Renal pelvis (tissue), 12 donors: ENCODE data around the gene NCLN. TPM values are rescaled to one million over a fixed set of nuclear protein-coding genes. Genes with fewer than 3 reads are reported as not detected.
A peak's percentile ranks its signal among the peaks of the same experiment; 100 is the strongest.

ENCODE experiments used
- DNase-seq: peaks from one replicate; pipeline ENCODE4 v3.0.0-alpha.2; 2013
- long read RNA-seq, 16 experiments: transcript quantifications; one replicate each; lab custom pipeline, GENCODE V29; 2026
- polyA plus RNA-seq, 3 donors: library from polyadenylated mRNA; unstranded; fragments of 120-200 nt; gene quantifications; one replicate each; pipeline ENCODE4 v1.2.1, GENCODE V29; 2013; ENCODE audit not compliant: insufficient read length in 3 of 3

Gene NCLN, protein sequence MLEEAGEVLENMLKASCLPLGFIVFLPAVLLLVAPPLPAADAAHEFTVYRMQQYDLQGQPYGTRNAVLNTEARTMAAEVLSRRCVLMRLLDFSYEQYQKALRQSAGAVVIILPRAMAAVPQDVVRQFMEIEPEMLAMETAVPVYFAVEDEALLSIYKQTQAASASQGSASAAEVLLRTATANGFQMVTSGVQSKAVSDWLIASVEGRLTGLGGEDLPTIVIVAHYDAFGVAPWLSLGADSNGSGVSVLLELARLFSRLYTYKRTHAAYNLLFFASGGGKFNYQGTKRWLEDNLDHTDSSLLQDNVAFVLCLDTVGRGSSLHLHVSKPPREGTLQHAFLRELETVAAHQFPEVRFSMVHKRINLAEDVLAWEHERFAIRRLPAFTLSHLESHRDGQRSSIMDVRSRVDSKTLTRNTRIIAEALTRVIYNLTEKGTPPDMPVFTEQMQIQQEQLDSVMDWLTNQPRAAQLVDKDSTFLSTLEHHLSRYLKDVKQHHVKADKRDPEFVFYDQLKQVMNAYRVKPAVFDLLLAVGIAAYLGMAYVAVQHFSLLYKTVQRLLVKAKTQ
- polyA plus RNA-seq: 10 to 100 TPM; 42.7 to 57.7 (median 44.0) TPM
- long read RNA-seq, donor 1, full-length matches to known transcripts: 2 of 2 reads
- long read RNA-seq, donor 1, partial matches to known transcripts: 0 of 2 reads
- long read RNA-seq, donor 1, other reads (novel, unspliced or antisense): 0 of 2 reads
- long read RNA-seq, donor 2, full-length matches to known transcripts: 3 of 3 reads
- long read RNA-seq, donor 2, partial matches to known transcripts: 0 of 3 reads
- long read RNA-seq, donor 2, other reads (novel, unspliced or antisense): 0 of 3 reads
- long read RNA-seq, donor 3, full-length matches to known transcripts: 2 of 14 reads
- long read RNA-seq, donor 3, partial matches to known transcripts: 12 of 14 reads
- long read RNA-seq, donor 3, other reads (novel, unspliced or antisense): 0 of 14 reads
- long read RNA-seq, donor 4, full-length matches to known transcripts: 8 of 8 reads
- long read RNA-seq, donor 4, partial matches to known transcripts: 0 of 8 reads
- long read RNA-seq, donor 4, other reads (novel, unspliced or antisense): 0 of 8 reads
- long read RNA-seq, donor 5, full-length matches to known transcripts: 3 of 3 reads
- long read RNA-seq, donor 5, partial matches to known transcripts: 0 of 3 reads
- long read RNA-seq, donor 5, other reads (novel, unspliced or antisense): 0 of 3 reads
- long read RNA-seq, donor 6, full-length matches to known transcripts: 9 of 9 reads
- long read RNA-seq, donor 6, partial matches to known transcripts: 0 of 9 reads
- long read RNA-seq, donor 6, other reads (novel, unspliced or antisense): 0 of 9 reads
- long read RNA-seq, donor 7, full-length matches to known transcripts: 7 of 12 reads
- long read RNA-seq, donor 7, partial matches to known transcripts: 0 of 12 reads
- long read RNA-seq, donor 7, other reads (novel, unspliced or antisense): 5 of 12 reads
- long read RNA-seq, donor 8: 0 reads
- long read RNA-seq, donor 9, full-length matches to known transcripts: 6 of 13 reads
- long read RNA-seq, donor 9, partial matches to known transcripts: 0 of 13 reads
- long read RNA-seq, donor 9, other reads (novel, unspliced or antisense): 7 of 13 reads
- long read RNA-seq, donor 10, full-length matches to known transcripts: 2 of 2 reads
- long read RNA-seq, donor 10, partial matches to known transcripts: 0 of 2 reads
- long read RNA-seq, donor 10, other reads (novel, unspliced or antisense): 0 of 2 reads
- long read RNA-seq, donor 11, full-length matches to known transcripts: 2 of 2 reads
- long read RNA-seq, donor 11, partial matches to known transcripts: 0 of 2 reads
- long read RNA-seq, donor 11, other reads (novel, unspliced or antisense): 0 of 2 reads
- long read RNA-seq, donor 12, full-length matches to known transcripts: 2 of 7 reads
- long read RNA-seq, donor 12, partial matches to known transcripts: 0 of 7 reads
- long read RNA-seq, donor 12, other reads (novel, unspliced or antisense): 5 of 7 reads
- long read RNA-seq, donor 13, full-length matches to known transcripts: 1 of 1 reads
- long read RNA-seq, donor 13, partial matches to known transcripts: 0 of 1 reads
- long read RNA-seq, donor 13, other reads (novel, unspliced or antisense): 0 of 1 reads
- long read RNA-seq, donor 14: 0 reads
- long read RNA-seq, donor 15: 0 reads
- long read RNA-seq, donor 16, full-length matches to known transcripts: 6 of 6 reads
- long read RNA-seq, donor 16, partial matches to known transcripts: 0 of 6 reads
- long read RNA-seq, donor 16, other reads (novel, unspliced or antisense): 0 of 6 reads

DNA sequence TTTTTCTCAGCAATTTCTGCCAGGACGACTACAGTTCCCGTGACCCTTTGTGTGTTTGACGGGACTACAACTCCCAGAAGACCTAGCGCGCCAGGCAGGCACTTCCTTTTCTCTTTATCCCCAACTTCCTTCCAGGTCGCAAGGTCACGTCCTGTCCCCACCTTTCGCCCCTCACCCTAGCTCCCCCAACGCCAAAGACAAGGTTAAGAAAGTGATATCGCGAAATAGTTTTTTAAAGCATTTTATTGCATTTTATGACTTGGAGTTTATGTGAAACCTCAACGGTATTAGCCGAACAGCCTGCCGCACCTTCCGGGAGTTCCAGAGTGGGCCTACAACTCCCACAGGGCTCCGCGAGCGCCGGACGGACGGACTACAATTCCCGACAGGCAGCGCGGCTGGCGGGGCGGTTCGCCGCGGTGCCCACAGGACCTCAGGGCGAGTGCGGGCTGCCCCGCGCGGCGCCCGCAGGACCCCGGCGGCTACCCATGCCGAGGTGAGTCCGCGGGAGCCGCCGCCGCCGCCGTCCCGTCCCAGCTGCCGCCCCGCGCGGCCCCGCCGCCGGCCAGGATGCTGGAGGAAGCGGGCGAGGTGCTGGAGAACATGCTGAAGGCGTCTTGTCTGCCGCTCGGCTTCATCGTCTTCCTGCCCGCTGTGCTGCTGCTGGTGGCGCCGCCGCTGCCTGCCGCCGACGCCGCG lies at the start of gene NCLN:
TSS of gene NCLN (plus strand) at position 470 of the 699 bp plus-strand sequence. CDS start at position 571, 101 bp downstream.
- DNase-seq: peak; percentile 96

GRCh38 chr19:3135961-3136683 lies 49.6 kb upstream of the NCLN start, which contains the start of gene GNA15:
Gene GNA15, plus strand, starts transcription at chr19:3136033. Its CDS starts 418 bp downstream, at chr19:3136451.
- no peak for DNase-seq

DNA sequence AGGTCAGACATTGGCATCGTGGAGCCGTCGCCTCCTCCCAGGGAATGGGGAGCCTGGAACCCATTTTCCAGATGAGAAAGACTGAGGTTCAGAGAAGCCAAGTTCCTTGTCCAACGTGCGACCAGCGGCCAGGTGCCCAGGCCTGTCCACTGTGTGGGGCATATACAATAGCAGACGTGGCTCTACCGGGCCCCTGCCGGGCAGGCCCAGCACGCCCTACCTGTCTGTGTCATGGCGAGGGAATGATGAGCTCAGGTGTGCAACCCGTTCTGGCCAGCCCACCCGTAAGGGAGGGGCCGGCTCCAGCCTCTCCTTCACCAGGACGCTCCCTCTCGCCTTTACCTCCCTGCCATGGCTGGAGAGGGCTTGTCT lies 49.1 kb upstream of the NCLN start:
- DNase-seq: no peak

- peak; percentile 48 for DNase-seq
Measured at GRCh38 chr19:3137119-3137518, 48.6 kb upstream of the NCLN start.

DNA sequence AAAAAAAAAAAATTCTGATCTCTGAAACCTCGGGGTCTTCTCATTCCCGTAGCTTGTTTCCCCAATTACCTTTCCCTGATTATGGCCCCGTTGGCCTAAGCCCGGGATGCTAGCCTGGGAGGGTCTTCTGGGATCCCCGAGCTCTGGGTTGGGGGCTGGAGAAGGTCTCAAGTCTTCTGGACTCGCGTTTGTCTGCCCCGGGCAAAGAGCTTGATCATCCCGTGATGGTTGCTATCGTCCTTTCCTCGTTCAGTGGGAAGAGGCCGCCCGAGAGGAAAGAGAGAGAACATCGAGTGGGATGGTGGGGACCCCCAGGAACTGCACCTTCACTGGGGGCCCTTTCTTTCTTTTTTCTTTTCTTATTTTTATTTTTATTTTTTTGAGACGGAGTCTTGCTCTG lies 47.5 kb upstream of the NCLN start:
- no peak for DNase-seq

DNA sequence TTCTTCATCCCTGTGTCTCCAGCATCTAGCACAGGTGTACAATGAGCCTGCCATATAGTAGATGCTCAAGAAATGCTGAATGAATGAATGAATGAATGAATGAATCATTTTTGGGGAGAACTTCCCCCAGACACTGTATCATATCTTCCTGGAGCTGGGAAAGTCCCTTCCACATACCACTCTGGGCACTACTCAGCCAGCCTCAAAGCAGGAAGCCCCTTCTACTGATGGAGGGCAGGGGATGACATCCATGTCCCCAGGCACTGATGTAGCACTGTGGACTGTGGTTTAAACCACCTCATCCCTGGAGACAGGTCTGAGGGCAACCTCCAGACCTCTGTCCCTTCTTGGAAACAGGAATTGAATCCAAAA lies 45.1 kb upstream of the NCLN start:
- DNase-seq: no peak

DNA sequence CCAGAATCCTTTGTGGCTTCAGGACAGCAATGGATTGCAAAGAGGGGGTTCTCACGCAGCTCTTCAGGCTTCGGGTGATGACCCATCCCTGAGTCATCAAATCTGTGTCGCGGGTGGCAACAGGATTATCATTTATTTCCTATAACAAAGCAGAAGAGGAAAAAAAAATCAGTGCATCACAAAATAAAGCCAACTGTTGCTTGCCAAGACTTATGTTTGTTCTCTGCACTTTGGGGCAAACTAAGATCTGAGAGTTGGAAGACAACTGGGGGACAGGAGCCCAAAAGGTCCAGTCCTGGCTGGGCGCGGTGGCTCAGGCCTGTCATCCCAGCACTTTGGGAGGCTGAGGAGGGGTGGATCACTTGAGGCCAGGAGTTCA lies 43.4 kb upstream of the NCLN start:
- DNase-seq: no peak

DNA sequence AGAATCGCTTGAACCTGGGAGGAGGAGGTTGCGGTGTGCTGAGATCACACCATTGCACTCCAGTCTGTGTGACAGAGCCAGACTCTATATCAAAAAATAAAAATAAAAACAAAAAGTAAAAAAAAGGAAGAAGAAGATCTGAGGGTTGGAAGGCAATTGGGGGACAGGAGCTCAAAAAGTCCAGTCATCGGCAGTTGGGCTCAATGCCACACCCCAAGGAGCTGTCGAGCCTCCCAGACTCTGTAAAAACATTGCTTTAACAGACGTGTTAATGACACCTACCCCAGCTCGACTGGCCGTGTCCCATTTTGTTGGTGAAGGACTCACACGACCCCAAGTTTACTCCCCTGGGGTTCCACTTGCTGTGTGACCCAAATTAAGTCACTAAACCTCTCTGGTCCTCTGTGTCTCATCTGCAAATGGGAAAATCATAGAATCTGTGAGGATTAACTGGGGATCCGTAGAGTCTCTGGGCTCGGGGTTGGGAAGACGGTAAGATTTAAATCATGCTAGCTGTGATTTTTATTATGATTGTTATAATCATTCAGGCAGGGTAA lies 42.9 kb upstream of the NCLN start:
- no peak for DNase-seq

- no peak for DNase-seq
Measured at GRCh38 chr19:3145909-3146676, 39.6 kb upstream of the NCLN start.

- no peak for DNase-seq
Measured at GRCh38 chr19:3146677-3147100, 39.0 kb upstream of the NCLN start.

- DNase-seq: no peak
Measured at GRCh38 chr19:3148503-3148902, 37.2 kb upstream of the NCLN start.

GRCh38 chr19:3149089-3149488 lies 36.6 kb upstream of the NCLN start:
- DNase-seq: no peak

DNA sequence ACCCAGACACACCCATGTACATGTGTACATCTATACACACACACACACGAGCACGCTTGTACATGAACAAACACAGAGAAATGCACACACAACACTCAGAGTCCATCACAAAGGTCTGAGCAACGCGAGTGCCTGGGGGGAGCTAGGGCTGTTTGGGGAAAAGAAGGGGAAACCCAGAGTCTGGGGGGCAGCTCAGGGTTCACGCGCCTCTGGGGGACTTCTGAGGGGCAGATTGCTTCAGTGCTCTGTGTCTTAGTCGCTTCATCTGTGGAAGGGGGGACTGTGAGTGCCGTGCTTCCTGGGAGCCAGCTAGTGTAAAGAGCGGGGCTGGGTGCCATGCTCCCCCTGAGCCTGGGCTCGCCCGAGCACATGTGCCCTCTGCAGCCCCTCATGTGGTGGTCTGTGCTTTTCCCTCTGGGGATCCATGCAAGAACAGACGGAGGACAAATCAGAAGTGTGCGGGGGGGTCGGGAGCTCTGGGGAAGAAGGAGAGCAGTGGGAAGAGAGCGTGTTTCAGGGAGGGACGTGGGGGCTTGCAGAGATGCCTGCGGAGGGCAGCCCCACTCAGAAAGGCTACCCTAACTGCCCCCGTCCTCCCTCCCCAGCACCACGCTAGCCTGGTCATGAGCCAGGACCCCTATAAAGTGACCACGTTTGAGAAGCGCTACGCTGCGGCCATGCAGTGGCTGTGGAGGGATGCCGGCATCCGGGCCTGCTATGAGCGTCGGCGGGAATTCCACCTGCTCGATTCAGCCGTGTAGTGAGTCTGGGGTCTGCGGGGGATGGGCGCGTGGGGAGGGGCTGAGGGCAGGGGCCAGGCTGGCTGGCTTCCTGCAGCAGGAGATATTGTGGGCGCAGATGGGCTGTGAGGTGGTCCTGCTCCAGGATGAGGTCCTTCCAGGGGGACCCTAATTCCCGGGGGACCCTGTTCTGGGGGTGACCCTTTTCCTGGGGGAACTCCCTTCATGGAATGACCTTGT lies 35.9 kb upstream of the NCLN start:
- DNase-seq: no peak

GRCh38 chr19:3150739-3151329 lies 34.9 kb upstream of the NCLN start:
- no peak for DNase-seq
